NB4 (cell line): ENCODE measurements around the gene SLC23A3.

ENCODE experiments used
- TF ChIP-seq, protein P1 (sequence below): IDR thresholded peaks from one replicate; pipeline ENCODE4 v1.5.1; 2012; ENCODE audit warnings: low read depth, low read length
- TF ChIP-seq, protein P2 (sequence below): IDR thresholded peaks from 2 replicates; pipeline ENCODE4 v1.6.1; 2011; ENCODE audit warnings: low read depth, low read length

DNA sequence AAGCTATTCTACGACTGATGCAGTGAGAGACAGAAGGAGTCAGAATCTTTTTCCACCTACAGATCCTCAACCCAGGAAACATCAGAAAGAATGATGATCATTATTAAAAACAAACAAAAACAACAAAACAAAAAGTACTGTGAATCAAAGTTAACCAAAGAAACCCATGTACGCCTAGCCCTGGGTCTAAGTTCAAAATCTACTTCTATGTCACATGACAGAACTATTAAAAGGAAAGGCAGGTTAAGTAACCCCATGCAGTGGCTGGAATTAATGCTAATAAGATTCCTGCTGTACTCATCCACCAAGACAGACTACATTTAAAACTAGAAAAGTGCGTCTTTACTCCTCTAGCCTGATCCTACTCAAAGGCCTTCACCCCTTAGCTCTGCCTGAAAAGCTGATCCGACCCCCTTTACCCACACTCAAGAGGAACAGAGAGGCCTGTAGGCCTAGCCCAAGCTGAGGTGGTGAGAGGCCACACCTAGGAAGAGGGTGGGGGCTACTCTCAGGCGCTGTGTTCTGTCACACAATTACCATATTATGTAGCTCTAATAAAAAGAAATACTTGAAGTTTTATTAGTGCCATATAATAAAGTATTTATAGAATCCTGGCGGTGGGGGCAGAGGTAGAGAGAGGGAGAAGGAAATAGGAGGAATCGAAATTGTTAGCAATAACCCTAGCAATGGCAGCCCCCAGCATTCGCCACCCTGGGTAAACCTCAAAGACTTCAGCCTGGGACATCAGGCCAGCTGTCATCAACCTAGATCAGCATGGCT lies 46.3 kb downstream of the SLC23A3 start:
- TF ChIP-seq, protein P1, sequence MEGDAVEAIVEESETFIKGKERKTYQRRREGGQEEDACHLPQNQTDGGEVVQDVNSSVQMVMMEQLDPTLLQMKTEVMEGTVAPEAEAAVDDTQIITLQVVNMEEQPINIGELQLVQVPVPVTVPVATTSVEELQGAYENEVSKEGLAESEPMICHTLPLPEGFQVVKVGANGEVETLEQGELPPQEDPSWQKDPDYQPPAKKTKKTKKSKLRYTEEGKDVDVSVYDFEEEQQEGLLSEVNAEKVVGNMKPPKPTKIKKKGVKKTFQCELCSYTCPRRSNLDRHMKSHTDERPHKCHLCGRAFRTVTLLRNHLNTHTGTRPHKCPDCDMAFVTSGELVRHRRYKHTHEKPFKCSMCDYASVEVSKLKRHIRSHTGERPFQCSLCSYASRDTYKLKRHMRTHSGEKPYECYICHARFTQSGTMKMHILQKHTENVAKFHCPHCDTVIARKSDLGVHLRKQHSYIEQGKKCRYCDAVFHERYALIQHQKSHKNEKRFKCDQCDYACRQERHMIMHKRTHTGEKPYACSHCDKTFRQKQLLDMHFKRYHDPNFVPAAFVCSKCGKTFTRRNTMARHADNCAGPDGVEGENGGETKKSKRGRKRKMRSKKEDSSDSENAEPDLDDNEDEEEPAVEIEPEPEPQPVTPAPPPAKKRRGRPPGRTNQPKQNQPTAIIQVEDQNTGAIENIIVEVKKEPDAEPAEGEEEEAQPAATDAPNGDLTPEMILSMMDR = no peak
- TF ChIP-seq, protein P2, sequence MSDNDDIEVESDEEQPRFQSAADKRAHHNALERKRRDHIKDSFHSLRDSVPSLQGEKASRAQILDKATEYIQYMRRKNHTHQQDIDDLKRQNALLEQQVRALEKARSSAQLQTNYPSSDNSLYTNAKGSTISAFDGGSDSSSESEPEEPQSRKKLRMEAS = no peak
